ENCODE data around the gene TRIM59. TPM values are rescaled to one million over a fixed set of nuclear protein-coding genes. Genes with fewer than 3 reads are reported as not detected.

Gene TRIM59
- total RNA-seq (15.2 and 31.2 TPM in 2 replicates), polyA plus RNA-seq (13.6 and 20.0 TPM in 2 replicates), polyA minus RNA-seq (ENCODE audit: low replicate concordance) (10.6 and 10.9 TPM in 2 replicates)
- 11.2 and 16.2 TPM in 2 replicates for polyA plus RNA-seq (2012)

- H2AFZ ChIP-seq (ENCODE audit: low read length), result peak within 1 kb of the TSS; percentile 72
- peaks cover 2% of the 10 kb centered on the region for H3K36me3 ChIP-seq (ENCODE audit: control insufficient read depth, insufficient read depth, low read length)
- no peaks in the 10 kb centered on the region for H3K9me3 ChIP-seq (ENCODE audit: control insufficient read depth, insufficient read depth, low read depth, low read length)
- DNase-seq (ENCODE audit: low read depth in 2 of 2), result peak; percentile 97 to 98
- H3K27me3 ChIP-seq (ENCODE audit: control insufficient read depth, insufficient read depth, low read length), result no peaks in the 10 kb centered on the region
- peak within 1 kb of the TSS; percentile 90 for H3K4me2 ChIP-seq (ENCODE audit: extremely low read depth, insufficient read depth, low read length)
- H4K20me1 ChIP-seq (ENCODE audit: control insufficient read depth, extremely low read depth, insufficient read depth, low read length), result no peaks in the 10 kb centered on the region
- H3K4me1 ChIP-seq (ENCODE audit: control insufficient read depth, extremely low read depth, insufficient read depth, low read length), result peaks cover 4% of the 10 kb centered on the region
- peak within 1 kb of the TSS; percentile 66 for H3K9ac ChIP-seq (ENCODE audit: insufficient read depth, low read length)
- H3K79me2 ChIP-seq (ENCODE audit: control insufficient read depth, insufficient read depth, low read length), result peaks cover 44% of the 10 kb centered on the region
- TF ChIP-seq EZH2 (IDR thresholded peaks at IDR 0.05; ENCODE audit: low read length, missing control alignments) (no peak), CTCF (conservative IDR thresholded peaks at IDR 0.05 in 1 of 2, IDR thresholded peaks at IDR 0.05 in 1 of 2; ENCODE audit: low read depth in 1 of 2, low read length in 2 of 2) (no peak)
- peak within 1 kb of the TSS; percentile 91 for H3K27ac ChIP-seq (ENCODE audit: insufficient read depth, low read length)
- H3K4me3 ChIP-seq (replicated peaks in 1 of 4; ENCODE audit: control extremely low read depth in 1 of 4, insufficient read depth in 1 of 4, low read depth in 3 of 4, low read length in 4 of 4), result peak within 1 kb of the TSS; percentile 72 to 98 (median 75)
Measured at GRCh38 chr3:160449636-160450598, at the start of gene TRIM59. Gene TRIM59, minus strand, starts transcription at chr3:160449786. Its CDS starts 10,603 bp downstream, at chr3:160439183.

- Histone ChIP-seq H2AFZ (ENCODE audit: low read length) (no peak overlapping the region), H3K36me3 (ENCODE audit: control insufficient read depth, insufficient read depth, low read length) (peaks cover 2% of the 10 kb centered on the region), H3K4me1 (ENCODE audit: control insufficient read depth, extremely low read depth, insufficient read depth, low read length) (no peaks in the 10 kb centered on the region), H3K9ac (ENCODE audit: insufficient read depth, low read length) (no peak overlapping the region), H3K79me2 (ENCODE audit: control insufficient read depth, insufficient read depth, low read length) (no peaks in the 10 kb centered on the region), H3K4me2 (ENCODE audit: extremely low read depth, insufficient read depth, low read length) (no peak overlapping the region), H3K4me3 (replicated peaks in 1 of 4; ENCODE audit: control extremely low read depth in 1 of 4, insufficient read depth in 1 of 4, low read depth in 3 of 4, low read length in 4 of 4) (no peak overlapping the region), H3K27me3 (ENCODE audit: control insufficient read depth, insufficient read depth, low read length) (no peaks in the 10 kb centered on the region), H4K20me1 (ENCODE audit: control insufficient read depth, extremely low read depth, insufficient read depth, low read length) (no peaks in the 10 kb centered on the region), H3K27ac (ENCODE audit: insufficient read depth, low read length) (no peak overlapping the region), H3K9me3 (ENCODE audit: control insufficient read depth, insufficient read depth, low read depth, low read length) (no peaks in the 10 kb centered on the region)
- TF ChIP-seq EZH2 (IDR thresholded peaks at IDR 0.05; ENCODE audit: low read length, missing control alignments) (no peak), CTCF (conservative IDR thresholded peaks at IDR 0.05 in 1 of 2, IDR thresholded peaks at IDR 0.05 in 1 of 2; ENCODE audit: low read depth in 1 of 2, low read length in 2 of 2) (no peak)
- DNase-seq (ENCODE audit: low read depth in 2 of 2), result no peak
Measured at GRCh38 chr3:160498202-160498601, 48.6 kb upstream of the TRIM59 start.

GRCh38 chr3:160490166-160490565, 40.6 kb upstream of the TRIM59 start:
- no peaks in the 10 kb centered on the region for H3K79me2 ChIP-seq (ENCODE audit: control insufficient read depth, insufficient read depth, low read length)
- H2AFZ ChIP-seq (ENCODE audit: low read length), result no peak overlapping the region
- no peak overlapping the region for H3K27ac ChIP-seq (ENCODE audit: insufficient read depth, low read length)
- H4K20me1 ChIP-seq (ENCODE audit: control insufficient read depth, extremely low read depth, insufficient read depth, low read length), result no peaks in the 10 kb centered on the region
- H3K4me2 ChIP-seq (ENCODE audit: extremely low read depth, insufficient read depth, low read length), result no peak overlapping the region
- H3K4me3 ChIP-seq (replicated peaks in 1 of 4; ENCODE audit: control extremely low read depth in 1 of 4, insufficient read depth in 1 of 4, low read depth in 3 of 4, low read length in 4 of 4), result no peak overlapping the region
- no peaks in the 10 kb centered on the region for H3K27me3 ChIP-seq (ENCODE audit: control insufficient read depth, insufficient read depth, low read length)
- no peak for TF ChIP-seq CTCF (conservative IDR thresholded peaks at IDR 0.05 in 1 of 2, IDR thresholded peaks at IDR 0.05 in 1 of 2; ENCODE audit: low read depth in 1 of 2, low read length in 2 of 2)
- TF ChIP-seq EZH2 (IDR thresholded peaks at IDR 0.05; ENCODE audit: low read length, missing control alignments), result no peak
- DNase-seq (ENCODE audit: low read depth in 2 of 2), result no peak
- H3K4me1 ChIP-seq (ENCODE audit: control insufficient read depth, extremely low read depth, insufficient read depth, low read length), result no peaks in the 10 kb centered on the region
- H3K9ac ChIP-seq (ENCODE audit: insufficient read depth, low read length), result no peak overlapping the region
- H3K36me3 ChIP-seq (ENCODE audit: control insufficient read depth, insufficient read depth, low read length), result no peaks in the 10 kb centered on the region
- no peaks in the 10 kb centered on the region for H3K9me3 ChIP-seq (ENCODE audit: control insufficient read depth, insufficient read depth, low read depth, low read length)
